OCI-LY3 (cell line): ENCODE measurements around the gene ADIPOR2.
"Not testable (repeated sequence)": the region's sequence is repeated elsewhere in the genome, so short reads cannot be mapped to it uniquely, and the experiment has no call there.

Experiments
- CTCF ChIP-seq: fragments of 200-600, 300-600 bp; sonication (generic); IDR thresholded peaks from 2 replicates; pipeline ENCODE4 v1.5.1; 2014; ENCODE audit warnings: antibody characterized with exemption, low read length, low read depth
- EZH2phosphoT487 ChIP-seq: fragments of 200-600 bp; shearing (Covaris generic); IDR thresholded peaks from 2 replicates; pipeline ENCODE4 v1.6.1; 2018; ENCODE audit warnings: antibody characterized with exemption, mixed run types, low read depth

- TF ChIP-seq CTCF, EZH2phosphoT487: not testable (repeated sequence)
Measured at GRCh38 chr12:1712852-1713251, 22.0 kb downstream of the ADIPOR2 start.
